Stimulated activated effector memory CD8-positive, alpha-beta T cell treated with anti-CD3 and anti-CD28 coated beads, Interleukin-12 subunit alpha, Interleukin-12 subunit beta, amount 100 ng/mL, for 72 hours (primary cell): Measurements from ENCODE around the gene MAGED4B.
"Not testable (repeated sequence)": the region's sequence is repeated elsewhere in the genome, so short reads cannot be mapped to it uniquely, and the experiment has no call there.

Experiments
- ATAC-seq: fragments of 150-1000 bp; cut with Tn5 transposase; 2 replicates; pipeline ENCODE4 v1.10.0; 2021
- DNase-seq, 2 donors: peaks; one replicate each; pipeline ENCODE4 v3.0.0; 2021 to 2022; ENCODE audit warnings: low spot score in 2 of 2
- H3K27ac Mint-ChIP-seq: one replicate; pipeline ENCODE4 v1.8.0; 2022; ENCODE audit warnings: mild to moderate bottlenecking, mixed read lengths
- H3K36me3 Mint-ChIP-seq: one replicate; pipeline ENCODE4 v1.8.0; 2022; ENCODE audit warnings: mild to moderate bottlenecking, mixed read lengths
- H3K4me1 Mint-ChIP-seq: one replicate; pipeline ENCODE4 v1.8.0; 2022; ENCODE audit warnings: mixed read lengths
- H3K4me3 Mint-ChIP-seq: one replicate; pipeline ENCODE4 v1.8.0; 2022; ENCODE audit warnings: mild to moderate bottlenecking, mixed read lengths
- H3K9me3 Mint-ChIP-seq: one replicate; pipeline ENCODE4 v1.8.0; 2022; ENCODE audit warnings: mixed read lengths

The MAGED4B gene

GRCh38 chrX:52068666-52069640 lies at the start of gene MAGED4B:
TSS of gene MAGED4B (minus strand) at chrX:52069183. CDS start at chrX:52068172, 1,011 bp downstream.
- H3K9me3 Mint-ChIP-seq, H3K36me3 Mint-ChIP-seq, H3K27ac Mint-ChIP-seq, DNase-seq, H3K4me3 Mint-ChIP-seq, H3K4me1 Mint-ChIP-seq, ATAC-seq: not testable (repeated sequence)

DNA sequence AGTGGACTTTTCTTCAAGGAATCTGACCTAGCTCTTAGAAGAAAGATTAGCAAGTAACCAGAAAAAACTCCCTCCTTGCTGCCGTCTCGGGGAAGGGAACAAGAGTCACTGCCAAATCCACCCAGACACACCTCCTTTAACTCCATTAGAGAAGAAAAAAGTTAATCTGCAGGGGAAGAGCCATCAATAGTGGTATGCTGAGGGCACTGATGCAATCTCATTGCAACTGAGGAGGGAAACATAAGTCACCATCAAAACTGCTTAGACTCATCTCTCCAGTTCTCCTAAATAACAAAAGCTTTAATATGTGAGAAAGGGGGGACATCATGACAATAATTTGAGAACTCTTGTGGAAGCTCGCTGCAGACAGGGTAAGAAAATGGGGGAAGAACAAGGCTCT lies 49.3 kb upstream of the MAGED4B start:
- Mint-ChIP-seq H3K9me3 (peaks cover 3% of the 10 kb centered on the region), H3K4me1 (no peaks in the 10 kb centered on the region), H3K36me3 (no peaks in the 10 kb centered on the region), H3K27ac (no peak overlapping the region), H3K4me3 (no peak overlapping the region)
- no peak for ATAC-seq
- no peak for DNase-seq

DNA sequence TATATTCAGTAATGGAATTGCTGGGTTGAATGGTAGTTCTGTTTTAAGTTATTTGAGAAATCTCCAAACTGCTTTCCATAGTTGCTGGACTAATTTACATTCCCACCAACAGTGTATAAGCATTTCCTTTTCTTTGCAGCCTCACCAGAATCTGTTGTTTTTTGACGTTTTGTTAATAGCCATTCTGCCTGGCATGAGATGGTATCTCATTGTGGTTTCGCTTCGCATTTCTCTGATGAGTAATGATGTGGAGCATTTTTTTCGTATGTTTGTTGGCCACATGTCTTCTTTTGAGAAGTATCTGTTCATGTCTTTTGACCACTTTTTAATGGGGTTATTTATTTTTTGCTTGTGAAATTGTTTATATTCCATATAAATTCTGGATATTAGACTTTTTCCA lies 13.6 kb upstream of the MAGED4B start:
- Mint-ChIP-seq H3K4me3 (no peak overlapping the region), H3K4me1 (no peaks in the 10 kb centered on the region), H3K27ac (no peak overlapping the region), H3K36me3 (no peaks in the 10 kb centered on the region), H3K9me3 (no peaks in the 10 kb centered on the region)
- DNase-seq = no peak
- no peak for ATAC-seq

DNA sequence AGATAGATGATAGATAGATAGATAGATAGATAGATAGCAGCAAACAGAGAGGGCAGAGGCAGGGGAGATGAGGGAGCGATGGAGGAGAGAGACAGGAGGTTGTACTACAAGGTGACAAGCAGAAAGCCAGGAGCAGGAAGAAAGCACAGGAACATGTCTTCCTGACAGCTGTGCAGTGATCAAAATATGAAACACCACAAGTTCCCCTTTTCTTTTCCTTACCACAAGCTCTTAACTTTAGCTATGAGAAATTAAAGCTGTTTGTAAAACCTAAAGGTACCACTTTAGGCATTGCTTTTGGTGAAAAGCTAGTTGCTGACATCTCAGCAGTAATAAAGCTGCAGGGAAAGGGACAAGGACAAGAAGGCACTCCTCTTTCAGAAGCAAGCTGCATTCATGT lies 9.1 kb upstream of the MAGED4B start:
- Mint-ChIP-seq H3K4me3 (no peak overlapping the region), H3K36me3 (no peaks in the 10 kb centered on the region), H3K27ac (no peak overlapping the region), H3K9me3 (no peaks in the 10 kb centered on the region), H3K4me1 (no peaks in the 10 kb centered on the region)
- no peak for ATAC-seq
- no peak for DNase-seq

- H3K9me3 Mint-ChIP-seq, H3K4me1 Mint-ChIP-seq, H3K4me3 Mint-ChIP-seq, ATAC-seq, DNase-seq, H3K27ac Mint-ChIP-seq, H3K36me3 Mint-ChIP-seq: not testable (repeated sequence)
Measured at GRCh38 chrX:52042288-52042687, 26.7 kb downstream of the MAGED4B start.

GRCh38 chrX:52034211-52034610 lies 34.8 kb downstream of the MAGED4B start:
- DNase-seq (no peak), ATAC-seq (no peak)
- H3K36me3 Mint-ChIP-seq = no peaks in the 10 kb centered on the region
- no peak overlapping the region for H3K27ac Mint-ChIP-seq
- no peaks in the 10 kb centered on the region for H3K4me1 Mint-ChIP-seq
- no peak overlapping the region for H3K4me3 Mint-ChIP-seq
- H3K9me3 Mint-ChIP-seq = no peaks in the 10 kb centered on the region

DNA sequence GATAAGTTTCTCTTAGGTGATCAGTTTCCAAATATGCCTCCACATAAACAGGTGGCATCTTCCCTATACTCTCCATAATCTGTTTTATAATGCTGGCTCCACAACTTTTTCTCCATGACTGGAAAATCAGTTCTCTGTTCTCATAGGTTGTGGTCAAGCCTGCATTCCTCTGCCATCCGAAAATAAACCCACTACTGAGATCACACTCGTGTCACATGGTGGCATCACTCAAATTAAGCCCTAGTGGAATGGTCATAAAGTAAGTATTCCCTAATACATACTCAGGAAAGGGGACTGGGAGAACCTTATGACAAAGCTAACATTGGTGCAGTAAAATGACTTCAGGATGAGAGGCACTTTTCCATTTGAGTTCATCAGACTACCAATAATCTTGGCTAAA lies 37.6 kb downstream of the MAGED4B start:
- H3K27ac Mint-ChIP-seq = no peak overlapping the region
- H3K4me3 Mint-ChIP-seq = no peak overlapping the region
- no peaks in the 10 kb centered on the region for H3K36me3 Mint-ChIP-seq
- no peaks in the 10 kb centered on the region for H3K4me1 Mint-ChIP-seq
- DNase-seq = no peak
- H3K9me3 Mint-ChIP-seq = no peaks in the 10 kb centered on the region
- ATAC-seq = no peak

GRCh38 chrX:52015794-52016193 lies 53.2 kb downstream of the MAGED4B start:
- H3K27ac Mint-ChIP-seq = no peak overlapping the region
- H3K9me3 Mint-ChIP-seq = no peaks in the 10 kb centered on the region
- no peak overlapping the region for H3K4me3 Mint-ChIP-seq
- no peaks in the 10 kb centered on the region for H3K36me3 Mint-ChIP-seq
- DNase-seq (no peak), ATAC-seq (no peak)
- no peaks in the 10 kb centered on the region for H3K4me1 Mint-ChIP-seq
